ENCODE data around the gene ZG16B. TPM values are rescaled to one million over a fixed set of nuclear protein-coding genes. Genes with fewer than 3 reads are reported as not detected.

Gene ZG16B
- total and polyA plus RNA-seq, 9 donors = 0.28 to 1.8 (median 0.45) TPM; not detected in 3

DNA sequence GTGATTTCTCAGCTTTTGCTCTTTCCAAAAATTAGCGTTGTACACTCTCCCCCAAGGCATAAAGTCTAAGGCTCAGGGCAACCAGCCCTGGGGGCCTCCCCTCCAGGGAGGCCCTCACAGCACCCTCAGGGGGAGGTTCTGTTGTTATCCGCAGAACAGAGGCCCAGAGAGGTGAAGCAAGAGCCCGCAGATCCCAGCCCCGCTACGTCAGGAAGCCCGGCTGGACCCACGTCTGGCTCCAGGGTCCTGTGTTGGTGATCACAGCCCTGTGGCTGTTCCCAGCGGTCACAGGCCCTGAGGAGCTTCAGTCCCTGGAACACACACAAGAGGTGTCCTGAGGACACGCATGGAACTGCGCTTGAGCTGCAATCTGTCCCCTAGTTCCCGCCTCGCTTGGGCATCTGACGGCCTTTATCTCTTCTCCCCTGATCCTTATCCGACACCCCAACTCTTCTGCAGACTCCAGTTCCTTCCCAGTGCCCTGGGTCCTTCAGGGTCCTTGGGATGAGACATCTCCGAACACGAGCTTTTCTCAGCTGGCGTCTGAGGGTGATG lies 1.1 kb upstream of the ZG16B start:
- no peaks in the 10 kb centered on the region for H3K27me3 ChIP-seq
- no peaks in the 10 kb centered on the region for H3K36me3 ChIP-seq
- intact Hi-C loops (cut with DNase I) = no loop called here
- no peak for TF ChIP-seq EP300 (IDR thresholded peaks at IDR 0.05)
- no peak for DNase-seq
- no peak overlapping the region for H3K27ac ChIP-seq
- no peaks in the 10 kb centered on the region for H3K4me1 ChIP-seq (ENCODE audit: insufficient read depth)
- no peak overlapping the region for H3K4me3 ChIP-seq
- 80 to 84% (median 82%) methylated on average over 17 of the region's 17 CpGs for WGBS, 3 donors
- H3K9me3 ChIP-seq = no peaks in the 10 kb centered on the region

DNA sequence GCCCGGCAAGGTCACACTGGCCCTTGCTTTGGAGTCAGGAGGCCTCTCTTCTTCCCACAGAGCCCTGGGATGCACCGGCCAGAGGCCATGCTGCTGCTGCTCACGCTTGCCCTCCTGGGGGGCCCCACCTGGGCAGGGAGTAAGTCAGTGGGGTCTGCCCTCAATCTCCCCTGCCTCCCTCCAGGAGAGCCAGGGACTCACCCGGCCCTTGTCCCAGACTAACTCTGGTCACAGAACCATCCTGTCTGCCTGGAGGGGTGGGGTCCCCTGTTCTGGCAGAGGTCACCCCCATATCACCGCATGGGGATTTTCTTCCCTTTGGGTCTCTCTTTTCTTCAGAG lies 222 bp downstream of the ZG16B start:
- TF ChIP-seq EP300 (IDR thresholded peaks at IDR 0.05) (no peak), CTCF (IDR thresholded peaks at IDR 0.05) (no peak), POLR2A (IDR thresholded peaks at IDR 0.05) (no peak)
- Histone ChIP-seq H3K4me1 (ENCODE audit: insufficient read depth) (no peaks in the 10 kb centered on the region), H3K4me3 (no peak overlapping the region), H3K36me3 (no peaks in the 10 kb centered on the region), H3K27ac (no peak overlapping the region), H3K9me3 (no peaks in the 10 kb centered on the region), H3K27me3 (no peaks in the 10 kb centered on the region)
- intact Hi-C loops (cut with DNase I) = no loop called here
- no peak for DNase-seq
- WGBS, 3 donors = 58 to 74% (median 72%) methylated on average over 5 of the region's 5 CpGs

DNA sequence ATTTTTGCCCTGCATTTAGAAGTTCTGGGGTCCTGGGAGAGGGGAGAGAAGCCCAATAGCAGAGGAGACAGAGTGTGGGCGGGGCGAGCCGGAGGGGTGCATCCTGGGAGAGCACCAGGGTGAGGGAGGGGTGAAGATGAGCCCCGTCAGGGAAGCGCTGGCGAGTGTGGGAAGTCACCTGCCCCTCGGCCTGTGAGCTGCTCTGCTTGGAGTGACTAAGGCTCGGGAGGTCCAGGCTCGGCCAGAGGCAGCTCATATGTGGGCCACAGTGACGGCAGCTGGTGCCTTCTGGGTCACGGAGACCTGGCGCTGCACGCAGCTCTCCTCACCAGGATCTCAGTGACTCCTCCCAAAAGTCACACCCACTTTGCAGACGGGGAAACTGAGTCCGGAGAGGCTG lies 1.1 kb downstream of the ZG16B start:
- TF ChIP-seq POLR2A (IDR thresholded peaks at IDR 0.05) (no peak), CTCF (IDR thresholded peaks at IDR 0.05) (no peak), EP300 (IDR thresholded peaks at IDR 0.05) (no peak)
- intact Hi-C loops (cut with DNase I) = no loop called here
- no peaks in the 10 kb centered on the region for H3K27me3 ChIP-seq
- H3K9me3 ChIP-seq = no peaks in the 10 kb centered on the region
- no peak overlapping the region for H3K27ac ChIP-seq
- no peaks in the 10 kb centered on the region for H3K36me3 ChIP-seq
- H3K4me3 ChIP-seq = no peak overlapping the region
- WGBS, 3 donors = 54 to 62% (median 60%) methylated on average over 15 of the region's 15 CpGs
- no peaks in the 10 kb centered on the region for H3K4me1 ChIP-seq (ENCODE audit: insufficient read depth)
- DNase-seq = no peak

GRCh38 chr16:2833776-2834175 lies 3.7 kb downstream of the ZG16B start:
- intact Hi-C loops (cut with DNase I) = no loop called here
- Histone ChIP-seq H3K9me3 (no peaks in the 10 kb centered on the region), H3K27me3 (no peaks in the 10 kb centered on the region), H3K27ac (no peak overlapping the region), H3K4me3 (no peak overlapping the region), H3K4me1 (ENCODE audit: insufficient read depth) (no peaks in the 10 kb centered on the region), H3K36me3 (no peaks in the 10 kb centered on the region)
- 57 to 72% (median 68%) methylated on average over 7 of the region's 7 CpGs for WGBS, 3 donors
- DNase-seq = no peak
- TF ChIP-seq POLR2A (IDR thresholded peaks at IDR 0.05) (no peak), CTCF (IDR thresholded peaks at IDR 0.05) (no peak)

DNA sequence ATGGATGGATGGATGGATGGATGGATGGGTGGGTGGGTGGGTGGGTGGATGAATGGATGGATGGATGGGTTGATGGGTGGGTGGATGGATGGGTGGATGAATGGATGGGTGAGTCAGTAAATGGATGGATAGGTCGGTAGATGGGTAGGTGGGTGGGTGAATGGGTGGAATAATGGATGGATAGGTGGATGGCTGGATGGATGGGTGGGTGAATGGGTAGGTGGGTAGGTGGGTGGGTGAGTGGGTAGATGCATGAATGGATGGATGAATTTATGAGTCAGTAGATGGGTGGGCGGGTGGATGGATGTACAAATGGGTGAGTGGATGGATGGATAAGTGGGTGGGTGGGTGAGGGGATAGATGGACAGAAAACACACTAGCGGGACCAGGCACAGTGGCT lies 4.9 kb downstream of the ZG16B start:
- no peak for TF ChIP-seq EP300 (IDR thresholded peaks at IDR 0.05)
- no peak for TF ChIP-seq CTCF (IDR thresholded peaks at IDR 0.05)
- TF ChIP-seq POLR2A (IDR thresholded peaks at IDR 0.05) = no peak
- no peaks in the 10 kb centered on the region for H3K9me3 ChIP-seq
- DNase-seq = no peak
- H3K4me1 ChIP-seq (ENCODE audit: insufficient read depth) = no peaks in the 10 kb centered on the region
- H3K36me3 ChIP-seq = no peaks in the 10 kb centered on the region
- no peaks in the 10 kb centered on the region for H3K27me3 ChIP-seq
- no peak overlapping the region for H3K4me3 ChIP-seq
- intact Hi-C loops (cut with DNase I) = no loop called here
- WGBS, 3 donors = 70 to 81% (median 80%) methylated on average over 3 of the region's 3 CpGs
- H3K27ac ChIP-seq = no peak overlapping the region

All from ovary (tissue), 9 donors.